ENCODE measurements around the gene COL4A6.

DNA sequence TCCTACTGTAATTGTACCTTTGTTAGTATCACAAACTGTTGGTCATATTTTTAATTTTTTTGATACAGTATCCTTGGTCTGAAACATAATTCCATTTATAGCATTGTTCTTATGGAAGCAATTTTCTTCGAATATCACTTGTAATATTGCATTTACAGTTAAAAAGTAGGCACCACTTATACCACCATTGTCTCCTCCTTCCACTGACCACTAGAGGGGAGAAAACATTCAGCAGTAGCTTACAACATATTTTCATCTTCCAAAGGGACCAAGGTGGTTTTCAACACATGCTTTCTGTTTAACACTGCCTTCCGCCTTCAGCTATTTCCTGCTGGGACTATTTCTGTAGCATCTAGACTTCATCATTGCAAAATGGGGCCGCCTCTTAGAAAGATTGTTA is 146.2 kb downstream of the COL4A6 start:
- TF ChIP-seq, protein P1, sequence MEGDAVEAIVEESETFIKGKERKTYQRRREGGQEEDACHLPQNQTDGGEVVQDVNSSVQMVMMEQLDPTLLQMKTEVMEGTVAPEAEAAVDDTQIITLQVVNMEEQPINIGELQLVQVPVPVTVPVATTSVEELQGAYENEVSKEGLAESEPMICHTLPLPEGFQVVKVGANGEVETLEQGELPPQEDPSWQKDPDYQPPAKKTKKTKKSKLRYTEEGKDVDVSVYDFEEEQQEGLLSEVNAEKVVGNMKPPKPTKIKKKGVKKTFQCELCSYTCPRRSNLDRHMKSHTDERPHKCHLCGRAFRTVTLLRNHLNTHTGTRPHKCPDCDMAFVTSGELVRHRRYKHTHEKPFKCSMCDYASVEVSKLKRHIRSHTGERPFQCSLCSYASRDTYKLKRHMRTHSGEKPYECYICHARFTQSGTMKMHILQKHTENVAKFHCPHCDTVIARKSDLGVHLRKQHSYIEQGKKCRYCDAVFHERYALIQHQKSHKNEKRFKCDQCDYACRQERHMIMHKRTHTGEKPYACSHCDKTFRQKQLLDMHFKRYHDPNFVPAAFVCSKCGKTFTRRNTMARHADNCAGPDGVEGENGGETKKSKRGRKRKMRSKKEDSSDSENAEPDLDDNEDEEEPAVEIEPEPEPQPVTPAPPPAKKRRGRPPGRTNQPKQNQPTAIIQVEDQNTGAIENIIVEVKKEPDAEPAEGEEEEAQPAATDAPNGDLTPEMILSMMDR (tag by site-specific recombination; IDR thresholded peaks at IDR 0.05): no peak
- TF ChIP-seq ZBTB7A (tag by site-specific recombination; IDR thresholded peaks at IDR 0.05; ENCODE audit: low read depth) (no peak), ZNF561 (tag by site-specific recombination; IDR thresholded peaks at IDR 0.05; ENCODE audit: borderline replicate concordance) (no peak), ZNF274 (IDR thresholded peaks at IDR 0.05; ENCODE audit: low read length) (no peak), ZNF274 (tag by site-specific recombination; IDR thresholded peaks at IDR 0.05; ENCODE audit: borderline replicate concordance) (no peak)
